ENCODE measurements around the gene MIEF2. TPM values are rescaled to one million over a fixed set of nuclear protein-coding genes. Genes with fewer than 3 reads are reported as not detected.

Gene MIEF2
- total RNA-seq, 1 experiment from 2014 or later: 11.2 TPM

DNA sequence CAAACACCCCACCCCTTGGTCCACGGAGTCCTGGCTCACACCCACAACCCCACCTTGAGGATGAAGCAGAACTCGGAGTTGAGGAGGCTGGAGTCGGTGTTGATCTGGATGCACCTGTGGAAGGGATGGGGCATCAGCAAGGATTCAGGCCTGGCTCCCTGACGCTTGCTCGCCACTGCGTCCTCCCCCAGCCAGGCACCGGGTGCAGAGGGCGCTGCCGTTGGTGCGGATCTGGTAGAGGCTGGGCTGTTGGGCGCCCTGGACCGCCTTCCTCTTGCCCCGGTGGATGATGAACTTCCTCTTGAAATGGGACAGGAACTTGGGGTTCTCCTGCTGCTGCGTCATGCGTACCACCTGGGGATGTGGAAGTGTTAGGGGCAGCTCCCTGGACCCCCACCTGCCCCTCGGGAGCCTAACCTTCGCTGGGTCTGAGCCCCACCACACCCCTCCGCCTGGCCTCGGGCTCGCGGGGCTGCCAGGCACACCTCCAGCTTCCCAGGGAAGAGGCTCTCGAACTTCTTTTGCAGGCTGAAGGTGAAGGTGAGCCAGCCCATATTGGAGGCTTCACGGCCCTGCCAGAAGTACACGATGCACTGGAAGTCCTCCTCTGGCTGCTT, 14.2 kb upstream of the MIEF2 start:
- no peaks in the 10 kb centered on the region; the same call in 1 of the 2 replicates for H3K36me3 ChIP-seq (ENCODE audit: control insufficient read depth, insufficient read depth, low read length)

DNA sequence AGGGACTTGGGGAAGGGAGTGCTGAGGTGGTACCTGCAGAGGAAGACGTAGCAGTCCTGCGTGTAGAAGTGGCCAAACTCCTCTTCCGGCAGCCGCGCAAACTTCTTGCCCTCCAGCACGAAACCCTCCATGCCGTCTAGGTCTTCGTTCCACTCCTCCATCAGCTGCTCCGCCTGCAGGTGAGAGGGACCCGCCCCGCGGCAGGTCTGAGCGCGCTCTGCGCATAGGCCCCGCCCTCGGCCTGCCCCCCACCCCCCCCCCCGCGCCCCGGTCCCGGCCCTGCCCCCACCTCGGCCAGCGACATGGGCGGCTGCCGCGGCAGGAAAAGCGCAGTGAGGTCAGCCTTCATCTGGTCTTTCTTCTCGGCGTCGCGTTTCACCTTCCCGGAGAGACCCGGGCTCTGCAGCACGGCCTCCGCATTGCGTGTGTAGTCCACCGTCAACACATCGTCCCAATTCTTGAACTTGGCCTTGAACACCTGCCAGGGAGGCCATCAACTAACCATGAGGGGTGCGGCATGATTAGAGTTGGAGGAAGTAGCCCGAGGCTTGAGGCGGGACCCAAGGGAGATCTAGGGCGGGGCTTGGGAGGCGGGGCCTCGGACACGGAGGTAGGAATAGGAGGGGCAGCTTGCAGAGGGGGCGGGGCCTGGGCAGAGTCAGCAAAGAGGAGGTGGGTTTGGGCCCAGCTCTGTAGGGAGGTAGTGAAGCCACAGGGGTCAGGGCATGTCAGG, 13.4 kb upstream of the MIEF2 start:
- Histone ChIP-seq H3K27me3 (ENCODE audit: control insufficient read depth, insufficient read depth, low read length) (no peaks in the 10 kb centered on the region), H3K27ac (ENCODE audit: low read length) (no peak overlapping the region), H3K36me3 (ENCODE audit: control insufficient read depth, insufficient read depth, low read length) (no peaks in the 10 kb centered on the region; the same call in 1 of the 2 replicates), H3K9me3 (ENCODE audit: control insufficient read depth, insufficient read depth, low read depth, low read length) (no peaks in the 10 kb centered on the region), H3K4me1 (ENCODE audit: control insufficient read depth, insufficient read depth, low read length) (no peaks in the 10 kb centered on the region), H3K4me3 (ENCODE audit: low read depth in 2 of 2, low read length in 2 of 2) (no peak overlapping the region)
- DNase-seq (ENCODE audit: low read depth, low spot score): no peak
- intact Hi-C loops (cut with micrococcal nuclease; ENCODE audit: unreplicated experiment) (no loop called here), in situ Hi-C loops (cut with HindIII; ENCODE audit: low pct_unique_long_range_greater_than_20kb, low sequenced_read_pairs) (no loop called here)
- POLR2A ChIA-PET: interaction anchor here (1.0 kb wide), 1 partner anchor 10 kb away, joined by 3 read pairs; no protein-coding TSS in a partner anchor
- peak; percentile 66 for ATAC-seq
- BruUV-seq (replicated peaks): no TSS peak
- TF ChIP-seq, protein P1, sequence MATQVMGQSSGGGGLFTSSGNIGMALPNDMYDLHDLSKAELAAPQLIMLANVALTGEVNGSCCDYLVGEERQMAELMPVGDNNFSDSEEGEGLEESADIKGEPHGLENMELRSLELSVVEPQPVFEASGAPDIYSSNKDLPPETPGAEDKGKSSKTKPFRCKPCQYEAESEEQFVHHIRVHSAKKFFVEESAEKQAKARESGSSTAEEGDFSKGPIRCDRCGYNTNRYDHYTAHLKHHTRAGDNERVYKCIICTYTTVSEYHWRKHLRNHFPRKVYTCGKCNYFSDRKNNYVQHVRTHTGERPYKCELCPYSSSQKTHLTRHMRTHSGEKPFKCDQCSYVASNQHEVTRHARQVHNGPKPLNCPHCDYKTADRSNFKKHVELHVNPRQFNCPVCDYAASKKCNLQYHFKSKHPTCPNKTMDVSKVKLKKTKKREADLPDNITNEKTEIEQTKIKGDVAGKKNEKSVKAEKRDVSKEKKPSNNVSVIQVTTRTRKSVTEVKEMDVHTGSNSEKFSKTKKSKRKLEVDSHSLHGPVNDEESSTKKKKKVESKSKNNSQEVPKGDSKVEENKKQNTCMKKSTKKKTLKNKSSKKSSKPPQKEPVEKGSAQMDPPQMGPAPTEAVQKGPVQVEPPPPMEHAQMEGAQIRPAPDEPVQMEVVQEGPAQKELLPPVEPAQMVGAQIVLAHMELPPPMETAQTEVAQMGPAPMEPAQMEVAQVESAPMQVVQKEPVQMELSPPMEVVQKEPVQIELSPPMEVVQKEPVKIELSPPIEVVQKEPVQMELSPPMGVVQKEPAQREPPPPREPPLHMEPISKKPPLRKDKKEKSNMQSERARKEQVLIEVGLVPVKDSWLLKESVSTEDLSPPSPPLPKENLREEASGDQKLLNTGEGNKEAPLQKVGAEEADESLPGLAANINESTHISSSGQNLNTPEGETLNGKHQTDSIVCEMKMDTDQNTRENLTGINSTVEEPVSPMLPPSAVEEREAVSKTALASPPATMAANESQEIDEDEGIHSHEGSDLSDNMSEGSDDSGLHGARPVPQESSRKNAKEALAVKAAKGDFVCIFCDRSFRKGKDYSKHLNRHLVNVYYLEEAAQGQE (IDR thresholded peaks at IDR 0.05; ENCODE audit: insufficient read depth in 1 of 2, low read depth in 2 of 2, low read length in 1 of 2): no peak
- TF ChIP-seq SIN3A (IDR thresholded peaks at IDR 0.05; ENCODE audit: borderline replicate concordance, insufficient read depth, low read depth, low read length): no peak
- no peak for TF ChIP-seq TCF7L2 (IDR thresholded peaks at IDR 0.05; ENCODE audit: low read depth, low read length)
- TF ChIP-seq POLR2AphosphoS5 (IDR thresholded peaks at IDR 0.05; ENCODE audit: low read depth, low read length): no peak
- TF ChIP-seq, protein P2, sequence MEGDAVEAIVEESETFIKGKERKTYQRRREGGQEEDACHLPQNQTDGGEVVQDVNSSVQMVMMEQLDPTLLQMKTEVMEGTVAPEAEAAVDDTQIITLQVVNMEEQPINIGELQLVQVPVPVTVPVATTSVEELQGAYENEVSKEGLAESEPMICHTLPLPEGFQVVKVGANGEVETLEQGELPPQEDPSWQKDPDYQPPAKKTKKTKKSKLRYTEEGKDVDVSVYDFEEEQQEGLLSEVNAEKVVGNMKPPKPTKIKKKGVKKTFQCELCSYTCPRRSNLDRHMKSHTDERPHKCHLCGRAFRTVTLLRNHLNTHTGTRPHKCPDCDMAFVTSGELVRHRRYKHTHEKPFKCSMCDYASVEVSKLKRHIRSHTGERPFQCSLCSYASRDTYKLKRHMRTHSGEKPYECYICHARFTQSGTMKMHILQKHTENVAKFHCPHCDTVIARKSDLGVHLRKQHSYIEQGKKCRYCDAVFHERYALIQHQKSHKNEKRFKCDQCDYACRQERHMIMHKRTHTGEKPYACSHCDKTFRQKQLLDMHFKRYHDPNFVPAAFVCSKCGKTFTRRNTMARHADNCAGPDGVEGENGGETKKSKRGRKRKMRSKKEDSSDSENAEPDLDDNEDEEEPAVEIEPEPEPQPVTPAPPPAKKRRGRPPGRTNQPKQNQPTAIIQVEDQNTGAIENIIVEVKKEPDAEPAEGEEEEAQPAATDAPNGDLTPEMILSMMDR (IDR thresholded peaks at IDR 0.05): no peak
- CTCF ChIA-PET: no interaction called here

More for the DNA sequence above, 14.2 kb upstream of the MIEF2 start:
- Histone ChIP-seq H3K4me1 (ENCODE audit: control insufficient read depth, insufficient read depth, low read length) (no peaks in the 10 kb centered on the region), H3K4me3 (ENCODE audit: low read depth in 2 of 2, low read length in 2 of 2) (no peak overlapping the region), H3K27ac (ENCODE audit: low read length) (no peak overlapping the region), H3K27me3 (ENCODE audit: control insufficient read depth, insufficient read depth, low read length) (no peaks in the 10 kb centered on the region), H3K9me3 (ENCODE audit: control insufficient read depth, insufficient read depth, low read depth, low read length) (no peaks in the 10 kb centered on the region)
- in situ Hi-C loops (cut with HindIII; ENCODE audit: low pct_unique_long_range_greater_than_20kb, low sequenced_read_pairs): no loop called here
- POLR2A ChIA-PET: no interaction called here
- CTCF ChIA-PET: no interaction called here
- DNase-seq (ENCODE audit: low read depth, low spot score) (no peak), ATAC-seq (no peak)
- TF ChIP-seq SIN3A (IDR thresholded peaks at IDR 0.05; ENCODE audit: borderline replicate concordance, insufficient read depth, low read depth, low read length) (no peak), TCF7L2 (IDR thresholded peaks at IDR 0.05; ENCODE audit: low read depth, low read length) (no peak)
- intact Hi-C loops (cut with micrococcal nuclease; ENCODE audit: unreplicated experiment): no loop called here
- no TSS peak for BruUV-seq (replicated peaks)

Measured in Panc1 (cell line).